Heart right ventricle (tissue), 16 donors: Measurements from ENCODE around the gene SCP2. TPM values are rescaled to one million over a fixed set of nuclear protein-coding genes. Genes with fewer than 3 reads are reported as not detected.

Experiments used
- ATAC-seq, 8 donors: fragments of 200-7000 bp; cut with Tn5 transposase; one replicate each; pipeline ENCODE4 v1.9.1; 2020; ENCODE audit warnings: mild to moderate bottlenecking in 8 of 8, moderate library complexity in 8 of 8, moderate number of reproducible peaks in 1 of 8
- DNase-seq, 2 donors: peaks; one replicate each; pipeline ENCODE4 v3.0.0-alpha.2; 2020
- H3K27ac ChIP-seq, 10 donors: fragments of 200-600 bp; sonication (generic) in 2 of 10; one replicate each; pipeline versions ENCODE4 v1.5.0 to v1.8.0; 2020 to 2022; ENCODE audit warnings: mild to moderate bottlenecking in 3 of 10
- H3K27me3 ChIP-seq, 7 donors: fragments of 200-600 bp; one replicate each; pipeline ENCODE4 v1.8.0; 2021 to 2022; ENCODE audit warnings: mild to moderate bottlenecking in 2 of 7
- H3K36me3 ChIP-seq, 9 donors: fragments of 200-600 bp; sonication (generic) in 1 of 9; one replicate each; pipeline versions ENCODE4 v1.5.0 to v1.8.0; 2020 to 2022; ENCODE audit warnings: mild to moderate bottlenecking in 2 of 9
- H3K4me1 ChIP-seq, 9 donors: fragments of 200-600 bp; sonication (generic) in 1 of 9; one replicate each; pipeline versions ENCODE4 v1.5.0 to v1.8.0; 2020 to 2022; ENCODE audit warnings: mild to moderate bottlenecking in 4 of 9
- H3K4me3 ChIP-seq, 10 donors: fragments of 200-600 bp; sonication (generic) in 2 of 10; one replicate each; pipeline versions ENCODE4 v1.5.0 to v1.8.0; 2020 to 2022; ENCODE audit warnings: mild to moderate bottlenecking in 7 of 10, moderate library complexity in 2 of 10
- H3K9me3 ChIP-seq, 11 donors: fragments of 200-600 bp in 10 of 11; sonication (generic) in 2 of 11; one replicate each; pipeline versions ENCODE4 v1.5.0 to v1.8.0; 2013 to 2022; ENCODE audit warnings: mild to moderate bottlenecking in 2 of 11, control low read depth in 1 of 11, moderate library complexity in 1 of 11
- CTCF ChIP-seq, 9 donors: fragments of 200-600 bp; sonication (generic) in 2 of 9; IDR thresholded peaks; one replicate each; pipeline versions ENCODE4 v1.5.0 to v1.8.0; 2021 to 2022; ENCODE audit warnings: antibody characterized with exemption in 9 of 9, mild to moderate bottlenecking in 5 of 9, moderate library complexity in 1 of 9
- WGBS, 2 donors: extraction: QIAGEN DNeasy Blood & Tissue Kit; methylation state at CpG; one replicate each; pipeline ENCODE4 v1.1.7; 2013; ENCODE audit warnings: inconsistent platforms in 1 of 2; 5-methylcytosine and 5-hydroxymethylcytosine counted together
- intact Hi-C, 10 donors: fragments of 100-400 bp; cut with DNase I; formaldehyde crosslinking; loops; one replicate each; pipeline versions ENCODE4 v1.11.1 to v1.14.2; 2022
- polyA plus RNA-seq, 2 donors: library from polyadenylated mRNA; stranded (reverse); fragments of 200-250 nt; gene quantifications; one replicate each; pipeline ENCODE4 v1.2.3, GENCODE V29; 2013
- total RNA-seq, 10 donors: library from RNA; stranded (reverse); fragmentation: NEBNext Ultra II Directional in 3 of 10; extraction: Animal tissue kit (Norgen Biotek cat#: 25700) in 3 of 10; gene quantifications; one replicate each; pipeline versions ENCODE4 v1.2.1 to v1.2.4, GENCODE V29; 2021 to 2023
- donor health status: Arrhythmogenic right ventricular cardiomyopathy.
- donor health status: ischemic (EF 13 %, LVEDD 7.1; RV severe dilation, severe dysfunction).
- donor health status: healthy with polysubstance abuse.
- donor health status: DM: no; HTN: yes; CAD: no.
- donor health status: DM: no; HTN: no; CAD: no.
- donor health status: ischemic (EF 25% LVEDD 6.9; RV normal size, moderate dysfunction).
- donor health status: ischemic (EF 25% LVEDD 5.7; RV mildly dilated, moderate dysfunction).
- donor health status: healthy.
- donor health status: DM: yes; HTN: yes; CAD: no.
- donor health status: Ischemic cardiomyopathy.
- donor health status: ischemic (EF 35%, LVEDD 5.7; RV mildly dilated, moderate dysfunction).
- donor health status: nonischemic (EF 11% LVEDD 7.7; RV severe dilation, severe dysfunction).
- donor health status: DM: yes; HTN: yes; CAD: no.
- donor health status: PGD.
- donor health status: ischemic (EF 29% LVEDD 5.4; RV normal size, mild dysfunction).
- donor health status: nonischemic (EF 23%, LVEDD 6.1; RV moderate dilation, normal function).

The SCP2 gene
- total and polyA plus RNA-seq, 12 donors, result 82.3 to 149 (median 126) TPM

- peaks cover 0 to 58% (median 0%) of the 10 kb centered on the region in 9 donors for H3K36me3 ChIP-seq
- WGBS, 2 donors, result 92 to 96% methylated on average over 4 of the region's 4 CpGs
- peak in 1 of 2 donors; percentile 2 for DNase-seq
Measured at GRCh38 chr1:53079251-53079650, 152.2 kb downstream of the SCP2 start.

GRCh38 chr1:53080041-53080440, 153.0 kb downstream of the SCP2 start:
- ATAC-seq (no peak), DNase-seq (peak in 1 of 2 donors; percentile 2)
- peaks cover 0 to 64% (median 0%) of the 10 kb centered on the region in 9 donors for H3K36me3 ChIP-seq
- H3K4me3 ChIP-seq, result no peak overlapping the region
- H3K27me3 ChIP-seq, result no peaks in the 10 kb centered on the region
- H3K4me1 ChIP-seq, result peaks cover 0 to 9% (median 0%) of the 10 kb centered on the region in 9 donors
- H3K27ac ChIP-seq, result no peak overlapping the region
- WGBS, 2 donors, result 58 to 91% methylated on average over 3 of the region's 3 CpGs
- no peaks in the 10 kb centered on the region for H3K9me3 ChIP-seq
- intact Hi-C loops, result no loop called here
- TF ChIP-seq CTCF (IDR thresholded peaks at IDR 0.05), result no peak

More at GRCh38 chr1:53079251-53079650, 152.2 kb downstream of the SCP2 start:
- H3K4me3 ChIP-seq, result no peak overlapping the region
- peaks cover 0 to 14% (median 1%) of the 10 kb centered on the region in 9 donors for H3K4me1 ChIP-seq
- intact Hi-C loops, result no loop called here
- no peak overlapping the region for H3K27ac ChIP-seq
- no peaks in the 10 kb centered on the region for H3K27me3 ChIP-seq
- no peaks in the 10 kb centered on the region for H3K9me3 ChIP-seq
- ATAC-seq, result no peak
- no peak for TF ChIP-seq CTCF (IDR thresholded peaks at IDR 0.05)

- TF ChIP-seq CTCF (IDR thresholded peaks at IDR 0.05), result no peak
- H3K36me3 ChIP-seq, result peaks cover 0 to 67% (median 0%) of the 10 kb centered on the region in 9 donors
- ATAC-seq (no peak), DNase-seq (peak in 1 of 2 donors; percentile 4)
- H3K27me3 ChIP-seq, result no peaks in the 10 kb centered on the region
- no peak overlapping the region for H3K27ac ChIP-seq
- peaks cover 0 to 12% (median 0%) of the 10 kb centered on the region in 9 donors for H3K4me1 ChIP-seq
- intact Hi-C loops, result no loop called here
- H3K4me3 ChIP-seq, result no peak overlapping the region
- WGBS, 2 donors, result 88% methylated on average over 15 of the region's 15 CpGs
- H3K9me3 ChIP-seq, result no peaks in the 10 kb centered on the region
Measured at GRCh38 chr1:53080769-53081168, 153.7 kb downstream of the SCP2 start.

- 82 to 84% methylated on average over 14 of the region's 14 CpGs for WGBS, 2 donors
- no peak overlapping the region for H3K27ac ChIP-seq
- H3K36me3 ChIP-seq, result peaks cover 0 to 67% (median 0%) of the 10 kb centered on the region in 9 donors
- H3K27me3 ChIP-seq, result no peaks in the 10 kb centered on the region
- intact Hi-C loops, result no loop called here
- H3K9me3 ChIP-seq, result no peaks in the 10 kb centered on the region
- no peak for DNase-seq
- ATAC-seq, result no peak
- H3K4me1 ChIP-seq, result peaks cover 0 to 18% (median 0%) of the 10 kb centered on the region in 9 donors
- no peak for TF ChIP-seq CTCF (IDR thresholded peaks at IDR 0.05)
- H3K4me3 ChIP-seq, result no peak overlapping the region
Measured at GRCh38 chr1:53081384-53082066, 154.4 kb downstream of the SCP2 start.
